Brain microvascular endothelial cell (primary cell): ENCODE results near the gene PLPP6.

Experiments used
- DNase-seq: peaks from one replicate; pipeline ENCODE4 v3.0.0-alpha.2; 2020
- H3K27ac ChIP-seq: fragments of 250-450 bp; sonication (Bioruptor Pico); 2 replicates; pipeline ENCODE4 v1.5.1; 2020; ENCODE audit warnings: mild to moderate bottlenecking, moderate library complexity
- H3K27me3 ChIP-seq: fragments of 250-450 bp; sonication (Bioruptor Pico); replicated peaks from 2 replicates; pipeline ENCODE4 v1.5.1; 2020; ENCODE audit warnings: mild to moderate bottlenecking
- H3K36me3 ChIP-seq: fragments of 250-450 bp; sonication (Bioruptor Pico); replicated peaks from 2 replicates; pipeline ENCODE4 v1.5.1; 2020; ENCODE audit warnings: mild to moderate bottlenecking
- H3K4me3 ChIP-seq: 2 replicates; pipeline ENCODE4 v1.5.1; 2011; ENCODE audit warnings: low read depth, mild to moderate bottlenecking, control low read depth, low read length, moderate library complexity
- CTCF ChIP-seq: IDR thresholded peaks from 2 replicates; pipeline ENCODE4 v1.5.1; 2011; ENCODE audit warnings: low read depth, mild to moderate bottlenecking, moderate library complexity, low read length, control low read depth, inconsistent platforms; ENCODE audit errors: missing control alignments
- in situ Hi-C: cut with HindIII; loops from 2 replicates; pipeline ENCODE4 v1.10.0; 2017; ENCODE audit warnings: low sequenced_read_pairs, low pct_ligation_motif_present

Gene PLPP6

GRCh38 chr9:4670591-4670990 is 8.5 kb downstream of the PLPP6 start:
- no peak overlapping the region for H3K4me3 ChIP-seq

GRCh38 chr9:4671737-4672136 is 9.6 kb downstream of the PLPP6 start:
- DNase-seq = no peak
- no peak overlapping the region for H3K27ac ChIP-seq
- in situ Hi-C loops = no loop called here
- no peaks in the 10 kb centered on the region for H3K27me3 ChIP-seq
- H3K36me3 ChIP-seq = no peaks in the 10 kb centered on the region
- H3K4me3 ChIP-seq = no peak overlapping the region
- TF ChIP-seq CTCF = no peak

More at GRCh38 chr9:4670591-4670990, 8.5 kb downstream of the PLPP6 start:
- no peaks in the 10 kb centered on the region for H3K27me3 ChIP-seq
- in situ Hi-C loops = no loop called here
- TF ChIP-seq CTCF = no peak
- H3K36me3 ChIP-seq = no peaks in the 10 kb centered on the region
- DNase-seq = no peak
- no peak overlapping the region for H3K27ac ChIP-seq

DNA sequence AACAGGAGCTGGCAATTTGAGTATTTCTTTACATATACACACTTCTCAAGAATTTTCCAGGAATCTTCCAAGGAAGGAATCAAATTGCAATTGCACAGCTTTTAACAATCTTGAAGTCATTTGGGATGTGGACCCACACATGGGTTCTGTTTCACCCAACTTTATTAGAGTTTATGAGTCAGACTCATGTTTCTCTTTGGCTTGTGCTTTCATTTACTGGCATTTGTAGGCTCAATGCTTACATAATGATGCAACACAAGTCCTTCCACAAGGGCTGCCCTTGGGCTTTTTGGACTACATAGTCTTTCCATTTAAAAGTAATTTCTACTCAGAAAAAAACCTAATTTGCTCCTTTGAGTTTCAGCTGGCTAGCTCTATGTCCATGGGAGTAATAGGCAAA is 12.7 kb downstream of the PLPP6 start:
- no peak for DNase-seq
- Histone ChIP-seq H3K4me3 (no peak overlapping the region), H3K36me3 (no peaks in the 10 kb centered on the region), H3K27me3 (no peaks in the 10 kb centered on the region), H3K27ac (no peak overlapping the region)
- in situ Hi-C loops = no loop called here
- TF ChIP-seq CTCF = no peak

DNA sequence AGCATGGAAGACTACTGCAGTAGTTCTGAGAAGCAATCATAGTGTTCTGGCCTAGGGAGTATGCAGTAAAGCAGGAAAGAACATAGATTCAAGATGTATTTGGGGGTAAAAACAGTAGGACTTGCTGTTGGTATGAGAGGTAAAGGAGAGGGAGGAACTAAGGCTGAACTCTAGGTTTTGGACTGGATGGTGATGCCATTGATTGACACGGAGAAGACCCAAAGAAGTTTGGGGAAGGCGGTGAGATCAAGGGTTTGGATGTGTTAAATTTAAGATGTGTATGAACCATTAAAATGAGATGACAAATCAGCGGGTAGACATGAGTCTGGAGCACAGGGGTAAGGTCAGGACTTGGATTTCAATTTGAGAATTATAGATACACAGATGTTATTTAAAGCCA is 15.3 kb downstream of the PLPP6 start:
- no peaks in the 10 kb centered on the region for H3K36me3 ChIP-seq
- H3K27ac ChIP-seq = no peak overlapping the region
- H3K4me3 ChIP-seq = no peak overlapping the region
- no peak for TF ChIP-seq CTCF
- in situ Hi-C loops = no loop called here
- DNase-seq = no peak
- H3K27me3 ChIP-seq = no peaks in the 10 kb centered on the region

DNA sequence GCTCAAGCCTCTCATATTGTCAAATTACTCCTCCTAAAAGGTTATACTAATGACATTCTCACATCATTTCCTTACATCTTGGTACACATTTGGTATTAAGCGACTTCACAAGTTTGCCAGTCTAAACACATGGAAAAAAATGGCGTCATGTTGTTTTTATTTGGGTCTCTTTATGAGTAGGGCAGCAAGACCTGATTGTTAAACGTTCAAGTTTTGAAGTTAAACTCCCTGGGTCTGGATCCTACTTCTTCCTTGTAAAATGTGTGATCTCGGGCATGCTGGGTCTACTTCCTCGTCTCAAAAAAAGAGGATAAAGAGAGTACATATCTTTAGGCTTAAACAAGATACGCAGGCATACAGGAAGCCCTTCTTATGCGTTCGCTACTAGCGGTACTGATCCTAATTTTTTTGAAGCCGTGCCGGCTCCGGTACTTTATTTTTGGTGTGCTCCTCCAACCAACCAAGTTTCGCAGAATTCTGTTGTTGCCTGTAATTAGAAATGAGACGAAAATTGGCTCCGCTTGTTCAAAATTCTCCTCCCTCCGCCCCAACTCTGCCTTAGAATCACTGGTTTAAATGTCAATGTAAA is 16.7 kb downstream of the PLPP6 start:
- TF ChIP-seq CTCF = no peak
- DNase-seq = no peak
- no peaks in the 10 kb centered on the region for H3K27me3 ChIP-seq
- no peaks in the 10 kb centered on the region for H3K36me3 ChIP-seq
- H3K4me3 ChIP-seq = peak overlapping the region; percentile 88
- in situ Hi-C loops = no loop called here
- H3K27ac ChIP-seq = peak overlapping the region; percentile 93

DNA sequence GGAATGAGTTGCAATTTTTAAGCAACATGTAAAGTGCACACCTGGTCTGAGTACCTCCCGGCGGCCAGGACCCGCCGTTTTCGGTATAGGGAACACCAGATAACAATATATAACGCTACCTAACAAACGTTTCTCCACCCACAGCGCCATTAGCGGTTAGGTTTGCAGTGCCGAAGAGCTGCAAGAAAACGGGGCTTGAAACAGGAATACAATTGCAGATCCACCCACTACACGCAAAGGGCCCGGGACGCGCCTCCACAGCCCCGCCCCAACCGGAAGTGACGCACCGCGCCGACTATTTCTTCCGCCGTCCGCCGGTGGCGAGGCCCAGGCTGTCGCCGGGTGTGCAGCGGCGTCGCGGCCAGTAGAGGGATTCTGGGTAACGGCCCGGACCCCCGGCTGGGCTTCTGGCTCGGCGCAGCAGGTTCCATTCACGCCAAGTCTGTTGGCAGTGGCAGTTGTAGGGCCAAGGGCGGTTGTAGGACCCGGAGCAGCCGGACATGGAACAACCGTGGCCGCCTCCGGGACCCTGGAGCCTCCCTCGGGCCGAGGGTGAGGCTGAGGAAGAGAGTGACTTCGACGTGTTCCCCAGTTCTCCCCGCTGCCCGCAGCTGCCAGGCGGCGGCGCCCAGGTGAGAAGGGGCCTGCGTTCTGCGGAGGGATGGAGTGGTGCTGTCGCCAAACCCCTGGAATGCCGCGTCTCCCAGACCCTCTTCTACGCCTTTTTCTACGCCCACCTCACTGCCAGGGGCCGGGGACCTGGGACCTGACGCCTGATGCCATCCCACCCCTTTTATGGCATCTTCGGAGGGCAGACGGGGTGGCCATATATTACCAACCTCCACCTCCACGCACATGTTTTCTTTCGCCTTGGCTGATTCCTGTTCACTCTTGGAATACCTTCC is 17.4 kb downstream of the PLPP6 start, which contains the start of gene CDC37L1:
TSS of gene CDC37L1 (plus strand) at position 302 of the 905 bp plus-strand sequence. CDS start at position 501, 199 bp downstream.
- in situ Hi-C loops = no loop called here
- Histone ChIP-seq H3K4me3 (peak within 1 kb of the TSS; percentile 88), H3K27ac (peak within 1 kb of the TSS; percentile 93), H3K36me3 (no peaks in the 10 kb centered on the region), H3K27me3 (no peaks in the 10 kb centered on the region)
- peak; percentile 95 for DNase-seq
- peak; percentile 71 for TF ChIP-seq CTCF
